RPMI7951 (cell line): ENCODE results near the gene SHLD1. TPM values are rescaled to one million over a fixed set of nuclear protein-coding genes. Genes with fewer than 3 reads are reported as not detected.
"Not testable (repeated sequence)": the region's sequence is repeated elsewhere in the genome, so short reads cannot be mapped to it uniquely, and the experiment has no call there.

Experiments
- DNase-seq: peaks from one replicate; pipeline ENCODE4 v3.0.0-alpha.2; 2012; ENCODE audit warnings: low read depth
- total RNA-seq: library from RNA; depleted of rRNA; stranded (reverse); fragments of >200 nt; shearing (Covaris generic); gene quantifications from 2 replicates; pipeline ENCODE4 v1.2.3, GENCODE V29; 2014; rRNA removed

The SHLD1 gene, protein sequence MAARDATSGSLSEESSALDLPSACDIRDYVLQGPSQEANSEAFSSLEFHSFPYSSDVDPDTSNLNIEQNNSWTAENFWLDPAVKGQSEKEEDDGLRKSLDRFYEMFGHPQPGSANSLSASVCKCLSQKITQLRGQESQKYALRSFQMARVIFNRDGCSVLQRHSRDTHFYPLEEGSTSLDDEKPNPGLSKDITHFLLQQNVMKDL
- 12.5 and 15.5 TPM in 2 replicates for total RNA-seq

DNA sequence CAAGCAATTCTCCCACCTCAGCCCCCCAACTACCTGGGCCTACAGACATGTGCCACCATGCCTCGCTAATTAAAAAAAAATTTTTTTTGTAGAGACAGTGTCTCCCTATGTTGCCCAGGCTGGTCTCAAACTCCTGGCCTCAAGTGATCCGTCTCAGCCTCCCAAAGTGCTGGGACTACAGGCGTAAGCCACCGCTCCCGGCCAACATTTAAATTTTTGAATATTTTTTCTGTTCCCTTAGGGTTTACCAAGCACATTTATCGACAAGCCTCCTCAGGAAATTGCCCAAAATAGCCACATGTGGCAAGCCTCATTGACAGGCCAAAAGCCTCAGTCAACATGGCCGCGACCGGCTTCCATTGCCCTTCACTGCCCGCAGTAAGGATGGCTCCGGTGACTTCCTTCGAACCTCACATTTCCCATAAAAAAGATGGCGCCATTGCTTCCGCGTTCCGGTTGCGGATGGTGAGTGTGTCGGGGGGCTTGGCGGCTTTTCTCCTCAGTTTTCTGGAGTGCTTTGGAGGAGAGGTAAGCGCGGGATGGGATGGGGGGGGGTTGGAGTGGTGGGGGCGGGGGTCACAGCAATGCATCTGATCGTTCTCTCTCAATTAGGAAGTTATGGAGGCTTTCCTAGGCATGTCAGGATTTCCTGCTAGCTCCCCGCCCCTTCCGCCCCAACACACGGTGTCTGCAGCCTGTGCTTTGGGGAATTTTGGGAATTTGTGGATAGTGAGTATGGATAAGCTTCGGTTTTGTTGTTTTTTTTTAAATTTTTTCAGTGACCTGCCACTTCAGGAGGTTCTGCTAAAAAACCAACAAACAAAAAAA, at the start of gene SHLD1:
Gene SHLD1, plus strand, starts transcription at position 450 of the 828 bp plus-strand sequence. CDS start 22,465 bp downstream, outside the sequence.
- peak; percentile 92 for DNase-seq

GRCh38 chr20:5702339-5702738, 47.9 kb upstream of the SHLD1 start:
- DNase-seq: not testable (repeated sequence)

DNA sequence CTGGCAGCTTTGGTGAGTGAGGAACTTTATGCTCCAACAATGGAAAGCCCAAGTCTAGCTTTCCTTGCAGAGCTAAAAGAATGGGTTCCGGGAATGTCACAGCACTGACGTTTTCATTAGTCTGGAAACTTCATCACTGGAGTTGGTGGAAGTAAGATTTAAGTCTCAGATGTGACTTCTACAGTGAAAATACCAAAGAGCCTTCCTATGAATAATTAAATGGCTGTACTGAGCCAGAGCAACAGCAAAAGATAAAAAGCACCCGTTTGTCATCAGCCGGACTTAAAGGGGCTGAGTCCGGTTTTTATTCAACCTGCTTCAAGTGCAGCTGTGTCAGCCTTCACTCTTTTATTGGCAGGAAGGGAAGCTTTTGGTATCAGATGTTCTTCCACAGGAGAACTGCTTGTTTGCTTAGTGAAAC, 46.5 kb upstream of the SHLD1 start:
- no peak for DNase-seq

DNA sequence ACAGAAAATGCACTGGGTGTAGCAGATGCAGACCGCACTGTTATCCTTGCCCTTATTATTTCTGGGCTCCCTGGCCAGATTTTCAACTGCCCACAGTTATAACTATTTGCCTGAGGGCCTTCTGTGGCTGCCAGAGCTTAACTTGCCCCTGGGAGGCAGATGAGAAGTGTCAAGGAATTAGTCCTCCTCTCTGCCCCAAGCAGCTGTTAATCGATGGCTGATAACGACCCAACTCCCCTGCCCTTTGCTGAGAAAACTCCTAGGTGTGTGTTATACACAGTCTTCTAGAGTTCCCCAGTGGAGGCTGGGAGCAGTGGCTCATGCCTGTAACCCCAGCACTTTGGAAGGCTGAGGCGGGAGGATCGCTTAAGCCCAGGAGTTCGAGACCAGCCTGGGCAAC, 44.4 kb upstream of the SHLD1 start:
- DNase-seq: no peak

GRCh38 chr20:5706797-5707196, 43.4 kb upstream of the SHLD1 start:
- DNase-seq: no peak

- DNase-seq: no peak
Observed at GRCh38 chr20:5710551-5710950, 39.6 kb upstream of the SHLD1 start.

DNA sequence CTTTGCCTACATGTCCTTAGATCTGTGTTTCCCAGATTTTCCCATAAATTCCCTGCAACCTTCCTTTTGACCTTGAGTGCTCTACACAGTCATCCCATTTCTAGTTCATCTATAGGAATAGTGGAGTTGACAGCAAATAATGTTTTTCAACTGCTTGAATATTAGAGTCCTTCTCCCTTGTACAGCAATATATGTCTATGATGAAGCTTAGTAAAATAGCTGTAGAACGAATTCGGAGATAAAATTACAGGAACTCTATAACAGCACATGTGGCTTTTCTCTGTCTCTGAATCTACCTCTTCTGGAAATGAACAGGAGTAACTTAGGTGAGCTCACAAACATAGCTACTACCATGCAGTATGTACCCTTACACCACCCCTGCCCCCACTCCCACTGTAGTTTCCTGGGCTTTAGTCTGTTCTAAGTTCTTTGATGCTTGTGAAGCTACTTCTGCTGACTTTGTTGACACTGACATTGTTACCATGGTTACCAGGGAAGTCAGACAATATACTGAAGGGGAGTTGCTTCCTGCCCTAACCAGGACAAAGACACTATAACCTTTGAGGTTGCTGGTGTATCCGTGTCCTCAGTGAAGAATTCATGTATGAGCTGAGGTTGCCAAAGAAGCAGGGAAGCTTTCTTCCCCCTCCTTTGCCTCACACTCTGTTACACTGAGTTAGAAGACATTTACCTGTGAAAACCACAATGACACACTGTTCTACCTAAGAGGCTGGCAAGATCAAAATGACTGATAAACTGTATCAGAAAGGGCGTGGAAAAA, 35.8 kb upstream of the SHLD1 start:
- DNase-seq: peak; percentile 58

DNA sequence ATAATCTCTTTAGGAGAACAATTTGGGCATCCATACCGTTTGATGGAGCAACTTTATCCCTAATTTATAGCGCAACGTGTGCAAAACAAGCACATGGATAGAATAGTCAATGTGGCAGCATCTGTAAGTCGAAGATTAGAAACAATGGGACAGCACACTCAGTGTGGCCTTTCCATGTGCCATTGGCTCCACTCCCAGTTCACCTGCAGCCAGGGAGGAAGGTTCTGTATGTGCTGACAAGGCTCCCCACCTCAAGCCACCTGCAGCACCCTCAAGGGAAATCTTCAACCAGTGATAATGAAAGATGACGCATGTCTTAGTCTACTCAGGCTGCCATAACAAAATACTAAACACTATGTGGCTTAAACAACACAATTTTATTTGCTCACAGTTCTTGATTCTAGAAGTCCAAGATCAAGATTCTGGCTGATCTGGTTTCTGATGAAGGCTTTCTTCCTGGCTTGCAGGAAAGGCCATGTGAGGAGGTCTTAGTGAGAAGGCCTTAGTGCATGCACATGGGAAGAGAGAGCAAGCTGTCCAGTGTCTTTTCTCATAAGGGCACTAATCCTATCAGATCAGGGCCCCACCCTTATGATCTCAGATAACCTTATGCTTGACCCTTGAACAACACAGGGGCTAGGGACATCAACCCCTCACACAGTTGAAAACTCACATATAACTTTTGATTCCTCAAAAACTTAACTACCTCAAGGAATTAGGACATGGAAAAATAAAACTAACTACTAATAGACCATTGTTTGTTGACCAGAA, 34.9 kb upstream of the SHLD1 start:
- DNase-seq: no peak

DNA sequence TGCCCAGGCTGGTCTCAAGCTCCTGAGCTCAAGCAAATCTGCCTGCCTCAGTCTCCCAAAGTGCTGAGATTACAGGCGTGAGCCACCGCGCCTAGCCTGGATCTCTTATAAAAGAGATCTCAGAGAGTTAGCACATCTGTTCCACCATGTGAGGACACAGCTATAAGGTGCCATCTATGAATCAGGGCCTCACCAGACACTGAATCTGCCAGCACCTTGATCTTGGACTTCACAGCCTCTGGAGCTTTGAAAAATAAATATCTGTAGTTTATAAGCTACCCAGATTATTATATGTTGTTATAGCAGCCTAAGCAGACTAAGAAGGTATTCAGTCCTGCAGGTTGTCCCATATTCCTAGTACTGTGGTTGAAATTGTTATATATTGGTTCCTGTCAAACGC, 33.2 kb upstream of the SHLD1 start:
- DNase-seq: no peak

DNA sequence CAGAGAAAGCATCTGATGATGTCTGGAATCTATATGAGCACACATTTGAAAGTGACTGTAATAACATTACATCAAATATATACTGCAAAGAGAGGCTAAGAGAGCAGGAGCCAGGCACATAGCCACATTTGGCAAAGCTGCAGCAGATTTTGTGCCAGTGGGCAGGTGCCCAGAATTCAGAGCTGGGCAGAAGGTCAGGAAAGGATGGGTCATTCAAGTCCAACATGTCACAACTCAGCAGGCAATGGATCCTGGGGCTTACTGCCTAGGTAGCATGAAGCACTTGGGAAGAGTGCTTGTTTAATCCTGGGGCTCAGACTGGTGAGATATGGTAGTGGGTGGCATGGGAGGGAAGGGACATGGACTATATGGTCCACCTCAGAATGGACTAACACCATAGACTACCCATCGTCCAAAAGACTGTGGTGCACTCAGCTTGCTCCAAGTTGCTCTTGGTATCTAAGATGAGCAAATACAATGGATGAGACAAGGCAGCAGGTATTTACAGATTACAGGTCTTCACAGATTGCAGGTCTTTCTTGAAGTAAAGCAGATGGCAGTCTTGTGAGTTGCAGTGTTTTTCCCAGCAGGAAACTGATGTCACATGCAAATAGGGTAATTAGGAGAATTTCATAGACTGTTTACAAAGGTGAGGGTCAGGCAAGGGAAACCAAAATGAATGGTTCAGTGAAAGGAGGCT, 31.2 kb upstream of the SHLD1 start:
- no peak for DNase-seq

DNA sequence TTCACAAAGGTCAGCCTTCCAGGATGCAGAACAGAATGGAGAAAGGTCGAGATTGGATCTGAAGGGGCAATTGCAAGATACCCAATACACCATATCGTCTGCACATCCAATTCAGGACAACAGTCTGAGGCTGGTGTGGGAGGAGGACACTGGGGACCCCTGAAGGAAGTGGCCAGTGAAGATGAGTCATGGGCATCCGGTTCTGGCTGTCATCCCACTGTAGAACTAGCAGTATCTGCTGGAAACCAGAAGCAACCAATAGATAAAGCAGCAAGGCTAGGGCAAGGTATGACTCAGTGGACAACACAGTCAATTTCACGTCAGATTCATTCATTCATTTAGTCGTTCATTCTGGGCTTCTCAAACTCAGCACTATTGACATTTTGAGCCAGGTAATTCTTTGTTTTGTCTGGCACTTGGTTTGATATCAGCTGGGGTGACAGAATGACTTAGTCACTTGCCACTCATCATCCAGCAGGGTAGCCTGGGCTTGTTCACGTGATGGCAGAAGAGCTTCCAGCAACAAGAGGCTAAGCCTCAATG, 30.3 kb upstream of the SHLD1 start:
- DNase-seq: peak; percentile 82

DNA sequence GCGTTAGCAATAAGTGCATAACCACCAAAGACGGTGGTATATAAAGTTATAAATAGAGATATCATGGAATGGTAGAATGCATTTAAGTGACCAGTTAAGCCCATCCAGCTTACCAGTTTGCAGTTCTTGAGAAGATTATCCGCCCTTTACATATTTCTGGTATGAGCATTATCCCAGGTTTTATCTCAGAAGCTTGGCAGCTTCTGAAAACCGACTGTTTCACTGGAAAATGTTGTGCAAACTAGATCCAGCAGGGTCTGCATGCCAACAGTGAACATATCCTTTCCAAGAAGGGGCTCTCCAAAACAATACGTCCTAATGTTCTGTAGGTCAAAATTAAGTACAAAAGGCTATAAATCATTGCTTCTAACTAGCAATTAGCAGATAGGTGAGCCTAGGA, 29.5 kb upstream of the SHLD1 start:
- DNase-seq: no peak

DNA sequence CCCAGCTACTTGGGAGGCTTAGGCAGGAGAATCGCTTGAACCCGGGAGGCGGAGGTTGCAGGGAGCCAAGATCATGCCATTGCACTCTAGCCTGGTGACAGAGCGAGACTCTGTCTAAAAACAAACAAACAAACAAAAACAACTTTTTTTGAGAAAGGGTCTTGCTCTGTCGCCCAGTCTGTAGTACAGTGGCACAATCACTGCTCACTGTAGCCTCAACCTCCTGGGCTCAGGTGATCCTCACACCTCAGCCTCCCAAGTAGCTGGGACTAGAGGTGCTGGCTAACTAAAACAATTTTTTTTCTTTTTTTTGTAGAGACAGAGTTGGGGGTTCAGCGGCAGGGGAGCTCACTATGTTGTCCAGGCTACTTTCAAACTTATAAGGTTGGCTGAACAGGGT, 28.8 kb upstream of the SHLD1 start:
- DNase-seq: not testable (repeated sequence)

DNA sequence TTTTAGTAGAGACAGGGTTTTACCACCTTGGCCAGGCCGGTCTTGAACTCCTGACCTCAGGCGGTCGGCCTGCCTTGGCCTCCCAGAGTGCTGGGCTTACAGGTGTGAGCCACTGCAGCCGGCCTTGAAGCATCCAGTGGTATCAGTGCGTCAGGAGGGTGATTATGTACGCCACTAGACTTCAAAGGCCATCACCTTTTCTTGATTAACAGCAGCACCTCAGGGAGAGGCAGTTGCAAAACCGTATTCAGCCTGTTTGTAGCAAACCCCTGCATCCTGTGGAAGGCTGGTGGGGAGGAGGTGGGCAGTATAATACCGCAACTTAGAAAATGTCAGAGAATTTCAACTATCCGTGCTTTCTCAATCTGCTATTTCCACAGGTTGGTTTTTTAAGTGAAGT, 27.3 kb upstream of the SHLD1 start:
- no peak for DNase-seq

- not testable (repeated sequence) for DNase-seq
Observed at GRCh38 chr20:5725183-5725463, 25.1 kb upstream of the SHLD1 start.

GRCh38 chr20:5727018-5727515, 23.1 kb upstream of the SHLD1 start:
- DNase-seq: peak; percentile 21

- peak; percentile 73 for DNase-seq
Observed at GRCh38 chr20:5729348-5729747, 20.9 kb upstream of the SHLD1 start.

- DNase-seq: no peak
Observed at GRCh38 chr20:5730131-5730530, 20.1 kb upstream of the SHLD1 start.

DNA sequence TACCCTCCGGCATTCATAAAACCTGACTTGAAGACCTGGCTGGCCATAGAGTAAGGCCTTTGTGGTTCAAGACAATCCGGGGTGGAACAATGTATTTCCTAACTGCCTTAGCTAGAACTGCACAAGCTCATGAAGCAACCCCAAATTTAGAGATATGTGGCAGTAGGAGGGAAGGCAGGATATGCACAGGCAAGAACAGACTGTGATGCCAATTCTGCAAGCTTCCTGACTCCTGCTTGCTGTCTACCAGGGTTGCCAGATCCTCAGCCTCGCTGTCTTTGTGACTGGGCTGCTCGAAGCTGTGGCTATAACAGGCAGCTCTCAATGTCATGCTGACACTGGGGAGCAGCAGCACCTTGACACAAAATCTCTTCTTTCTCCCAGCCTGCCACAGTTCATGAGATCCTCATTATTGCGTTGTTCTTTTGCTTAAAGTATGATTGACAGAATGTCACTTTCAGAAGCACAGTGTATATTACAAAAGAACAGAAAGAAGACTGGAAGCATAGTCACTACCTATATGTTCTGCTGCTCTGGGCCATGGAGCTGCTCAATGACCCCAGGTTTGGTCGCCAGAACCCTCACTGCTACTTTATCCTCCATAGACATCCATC, 18.3 kb upstream of the SHLD1 start:
- no peak for DNase-seq

- peak; percentile 19 for DNase-seq
Observed at GRCh38 chr20:5734602-5735001, 15.6 kb upstream of the SHLD1 start.
